Karpas-422 (cell line): ENCODE results near the gene RSBN1. TPM values are rescaled to one million over a fixed set of nuclear protein-coding genes. Genes with fewer than 3 reads are reported as not detected.
"Not testable (repeated sequence)": the region's sequence is repeated elsewhere in the genome, so short reads cannot be mapped to it uniquely, and the experiment has no call there.

Source experiments
- DNase-seq: peaks from one replicate; pipeline ENCODE4 v3.0.0-alpha.2; 2015
- H2AFZ ChIP-seq: fragments of 200-600 bp; sonication (generic); 2 replicates; pipeline ENCODE4 v1.6.1; 2014; ENCODE audit warnings: antibody characterized with exemption, low read length, mixed read lengths
- H3K27ac ChIP-seq: fragments of 200-600 bp; sonication (generic); 2 replicates; pipeline ENCODE4 v1.5.1; 2014; ENCODE audit warnings: mild to moderate bottlenecking, low read length, moderate library complexity
- H3K27me3 ChIP-seq: fragments of 200-600 bp; sonication (generic); 2 replicates; pipeline ENCODE4 v1.6.1; 2014; ENCODE audit warnings: low read length, mixed read lengths
- H3K36me3 ChIP-seq: fragments of 200-600 bp; sonication (generic); 2 replicates; pipeline ENCODE4 v1.6.1; 2014; ENCODE audit warnings: low read length, mixed read lengths; ENCODE audit not compliant: insufficient read depth
- H3K4me1 ChIP-seq: fragments of 200-600 bp; sonication (generic); 2 replicates; pipeline ENCODE4 v1.6.1; 2014; ENCODE audit warnings: mild to moderate bottlenecking, low read length, mixed read lengths
- H3K4me2 ChIP-seq: fragments of 200-600 bp; sonication (generic); 2 replicates; pipeline ENCODE4 v1.6.1; 2014; ENCODE audit warnings: low read length, low read depth, mild to moderate bottlenecking; ENCODE audit not compliant: poor library complexity, severe bottlenecking
- H3K4me3 ChIP-seq: fragments of 200-600 bp; sonication (generic); 2 replicates; pipeline ENCODE4 v1.5.1; 2014; ENCODE audit warnings: mild to moderate bottlenecking, antibody characterized with exemption, low read length, mixed read lengths
- H3K79me2 ChIP-seq: fragments of 200-600 bp; sonication (generic); 2 replicates; pipeline ENCODE4 v1.6.1; 2014; ENCODE audit warnings: mild to moderate bottlenecking, low read length, mixed read lengths
- H3K9ac ChIP-seq: fragments of 200-600 bp; sonication (generic); 2 replicates; pipeline ENCODE4 v1.6.0; 2014; ENCODE audit warnings: low read length
- H3K9me2 ChIP-seq: fragments of 200-600 bp; sonication (generic), shearing (Covaris generic); replicated peaks from 2 replicates; pipeline ENCODE4 v1.6.0; 2014; ENCODE audit warnings: mild to moderate bottlenecking, low read length, moderate library complexity; ENCODE audit not compliant: insufficient read depth
- H3K9me3 ChIP-seq: fragments of 300-700, 200-600 bp; sonication (generic); 2 replicates; pipeline ENCODE4 v1.6.1; 2014; ENCODE audit warnings: low read length, mixed read lengths
- H4K20me1 ChIP-seq: fragments of 200-600 bp; sonication (generic); 2 replicates; pipeline ENCODE4 v1.6.1; 2014; ENCODE audit warnings: mild to moderate bottlenecking, antibody characterized with exemption, low read length, low read depth; ENCODE audit not compliant: insufficient read depth
- total RNA-seq: library from RNA; depleted of rRNA; stranded (reverse); fragments of >200 nt; shearing (Covaris generic); gene quantifications from 2 replicates; pipeline ENCODE4 v1.2.3, GENCODE V29; 2014; ENCODE audit warnings: low replicate concordance; rRNA removed

RSBN1 gene
- total RNA-seq, 1 experiment from 2014 or later, result 23.2 TPM

DNA sequence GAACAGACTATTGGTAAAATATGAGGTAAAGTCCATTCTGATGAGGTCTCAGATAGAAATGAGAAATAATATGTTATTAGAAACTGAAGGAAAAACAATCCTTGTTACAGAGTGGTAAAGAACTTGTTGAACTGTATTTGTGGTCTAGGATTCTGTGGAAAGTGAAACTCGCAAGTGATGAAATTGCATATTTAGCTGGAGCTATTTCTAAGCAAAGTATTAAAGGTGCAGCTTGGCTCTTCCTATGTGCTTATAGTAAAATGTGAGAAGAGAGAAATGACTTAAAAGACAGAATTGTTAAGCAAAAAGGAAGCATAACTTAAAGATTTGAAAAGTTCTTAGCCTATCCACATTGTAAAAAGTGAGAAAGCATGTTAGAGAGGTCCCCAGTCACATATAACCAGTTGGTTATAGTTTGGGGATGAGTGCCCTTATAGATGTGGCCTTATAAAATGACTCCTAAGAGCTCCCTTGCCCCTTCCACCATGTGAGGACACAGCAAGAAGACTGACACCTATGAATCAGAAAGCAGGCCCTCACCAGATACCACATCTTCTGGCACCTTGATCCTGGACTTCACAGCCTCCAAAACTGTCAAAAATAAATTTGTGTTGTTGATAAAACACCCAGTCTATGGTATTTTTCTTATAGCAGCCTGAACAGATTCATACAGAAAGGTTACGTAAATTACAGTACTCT is 77.8 kb downstream of the RSBN1 start:
- H2AFZ ChIP-seq, result no peak overlapping the region
- H4K20me1 ChIP-seq, result no peaks in the 10 kb centered on the region
- H3K4me3 ChIP-seq, result no peak overlapping the region
- H3K4me1 ChIP-seq, result no peaks in the 10 kb centered on the region
- H3K79me2 ChIP-seq, result peaks cover 47% of the 10 kb centered on the region
- H3K27ac ChIP-seq, result no peak overlapping the region
- H3K36me3 ChIP-seq, result peaks cover 41% of the 10 kb centered on the region
- no peaks in the 10 kb centered on the region for H3K27me3 ChIP-seq
- H3K4me2 ChIP-seq, result no peak overlapping the region
- no peaks in the 10 kb centered on the region for H3K9me3 ChIP-seq
- H3K9me2 ChIP-seq, result no peaks in the 10 kb centered on the region
- H3K9ac ChIP-seq, result no peak overlapping the region
- no peak for DNase-seq

DNA sequence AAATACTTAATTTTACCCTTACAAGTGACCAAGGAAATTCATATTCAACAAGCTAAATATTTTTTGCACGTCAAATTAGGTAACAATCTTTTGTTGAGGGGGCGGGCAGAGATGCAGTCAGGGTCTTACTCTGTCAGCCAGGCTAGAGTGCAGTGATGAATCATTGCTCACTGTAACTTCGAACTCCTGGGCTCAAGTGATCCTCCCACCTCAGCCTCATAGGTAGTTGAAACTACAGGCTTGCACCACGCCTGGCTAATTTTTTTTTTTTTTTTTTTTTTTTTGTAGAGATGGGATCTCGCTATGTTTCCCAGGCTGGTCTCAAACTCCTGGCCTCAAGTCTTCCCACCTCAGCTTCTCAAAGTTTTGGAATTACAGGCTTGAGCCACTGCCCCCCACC is 79.5 kb downstream of the RSBN1 start:
- no peaks in the 10 kb centered on the region for H3K9me2 ChIP-seq
- H3K27me3 ChIP-seq, result no peaks in the 10 kb centered on the region
- H3K4me3 ChIP-seq, result no peak overlapping the region
- no peak overlapping the region for H3K9ac ChIP-seq
- no peaks in the 10 kb centered on the region for H3K4me1 ChIP-seq
- peaks cover 46% of the 10 kb centered on the region for H3K36me3 ChIP-seq
- no peak for DNase-seq
- no peak overlapping the region for H2AFZ ChIP-seq
- no peaks in the 10 kb centered on the region for H4K20me1 ChIP-seq
- peaks cover 55% of the 10 kb centered on the region for H3K79me2 ChIP-seq
- H3K27ac ChIP-seq, result no peak overlapping the region
- H3K9me3 ChIP-seq, result no peaks in the 10 kb centered on the region
- H3K4me2 ChIP-seq, result no peak overlapping the region

DNA sequence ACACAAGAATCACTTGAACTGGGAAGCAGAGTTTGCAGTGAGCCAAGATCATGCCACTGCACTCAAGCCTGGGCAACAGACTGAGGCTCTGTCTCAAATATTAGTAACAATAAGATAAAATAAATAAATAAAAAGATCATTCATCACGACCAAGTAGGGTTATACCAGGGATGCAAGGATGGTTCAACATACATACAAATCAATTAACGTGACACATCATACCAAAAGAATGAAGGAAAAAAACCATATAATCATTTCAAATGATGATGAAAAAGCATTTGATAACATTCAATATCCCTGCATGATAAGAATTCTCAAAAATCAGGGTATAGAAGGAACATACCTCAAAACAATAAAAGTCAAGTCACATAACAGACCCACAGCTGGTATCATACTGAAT is 91.3 kb downstream of the RSBN1 start:
- H3K4me3 ChIP-seq, result no peak overlapping the region
- H3K9me3 ChIP-seq, result peaks cover 19% of the 10 kb centered on the region
- no peak overlapping the region for H2AFZ ChIP-seq
- peaks cover 62% of the 10 kb centered on the region for H3K79me2 ChIP-seq
- no peaks in the 10 kb centered on the region for H3K9me2 ChIP-seq
- no peak for DNase-seq
- H3K4me2 ChIP-seq, result no peak overlapping the region
- H3K27me3 ChIP-seq, result no peaks in the 10 kb centered on the region
- H4K20me1 ChIP-seq, result no peaks in the 10 kb centered on the region
- H3K36me3 ChIP-seq, result peaks cover 86% of the 10 kb centered on the region
- H3K9ac ChIP-seq, result no peak overlapping the region
- H3K27ac ChIP-seq, result no peak overlapping the region
- no peaks in the 10 kb centered on the region for H3K4me1 ChIP-seq

DNA sequence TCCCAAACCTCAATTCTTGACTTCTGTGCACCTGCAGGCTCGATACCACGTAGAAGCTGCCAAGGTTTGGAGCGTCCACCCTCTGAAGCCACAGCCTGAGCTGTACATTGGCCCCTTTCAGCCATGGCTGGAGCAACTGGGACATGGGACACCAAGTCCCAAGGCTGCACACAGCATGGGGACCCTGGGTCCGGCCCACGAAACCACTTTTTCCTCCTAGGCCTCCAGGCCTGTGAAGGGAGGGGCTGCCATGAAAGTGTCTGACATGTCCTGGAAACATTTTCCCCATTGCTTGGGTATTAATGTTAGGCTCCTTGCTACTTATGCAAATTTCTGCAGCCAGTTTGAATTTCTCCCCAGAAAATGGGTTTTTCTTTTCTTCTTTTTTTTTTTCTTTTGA is 93.7 kb downstream of the RSBN1 start:
- H3K9ac ChIP-seq, H3K27ac ChIP-seq, H4K20me1 ChIP-seq, H3K27me3 ChIP-seq, DNase-seq, H3K4me3 ChIP-seq, H3K4me1 ChIP-seq, H3K9me2 ChIP-seq, H3K4me2 ChIP-seq, H2AFZ ChIP-seq: not testable (repeated sequence)
- peaks cover 19% of the 10 kb centered on the region for H3K9me3 ChIP-seq
- peaks cover 65% of the 10 kb centered on the region for H3K79me2 ChIP-seq
- H3K36me3 ChIP-seq, result peaks cover 69% of the 10 kb centered on the region

DNA sequence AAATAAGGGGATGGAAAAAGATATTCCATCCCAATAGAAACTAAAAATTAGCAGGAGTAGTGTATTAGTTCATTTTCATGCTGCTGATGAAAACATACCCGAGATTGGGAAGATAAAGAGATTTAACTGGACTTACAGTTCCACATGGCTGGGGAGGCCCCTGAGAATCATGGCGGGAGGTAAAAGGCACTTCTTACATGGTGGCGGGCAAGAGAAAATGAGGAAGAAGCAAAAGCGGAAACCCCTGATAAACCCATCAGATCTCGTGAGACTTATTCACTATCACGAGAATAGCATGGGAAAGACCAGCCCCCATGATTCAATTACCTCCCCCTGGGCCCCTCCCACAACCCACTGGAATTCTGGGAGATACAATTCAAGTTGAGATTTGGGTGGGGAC is 94.8 kb downstream of the RSBN1 start:
- H3K9me2 ChIP-seq, H3K4me2 ChIP-seq, H3K4me3 ChIP-seq, H2AFZ ChIP-seq, H4K20me1 ChIP-seq, H3K9ac ChIP-seq, H3K27me3 ChIP-seq, DNase-seq, H3K27ac ChIP-seq, H3K4me1 ChIP-seq: not testable (repeated sequence)
- Histone ChIP-seq H3K79me2 (peaks cover 60% of the 10 kb centered on the region), H3K9me3 (peaks cover 19% of the 10 kb centered on the region), H3K36me3 (peaks cover 64% of the 10 kb centered on the region)

DNA sequence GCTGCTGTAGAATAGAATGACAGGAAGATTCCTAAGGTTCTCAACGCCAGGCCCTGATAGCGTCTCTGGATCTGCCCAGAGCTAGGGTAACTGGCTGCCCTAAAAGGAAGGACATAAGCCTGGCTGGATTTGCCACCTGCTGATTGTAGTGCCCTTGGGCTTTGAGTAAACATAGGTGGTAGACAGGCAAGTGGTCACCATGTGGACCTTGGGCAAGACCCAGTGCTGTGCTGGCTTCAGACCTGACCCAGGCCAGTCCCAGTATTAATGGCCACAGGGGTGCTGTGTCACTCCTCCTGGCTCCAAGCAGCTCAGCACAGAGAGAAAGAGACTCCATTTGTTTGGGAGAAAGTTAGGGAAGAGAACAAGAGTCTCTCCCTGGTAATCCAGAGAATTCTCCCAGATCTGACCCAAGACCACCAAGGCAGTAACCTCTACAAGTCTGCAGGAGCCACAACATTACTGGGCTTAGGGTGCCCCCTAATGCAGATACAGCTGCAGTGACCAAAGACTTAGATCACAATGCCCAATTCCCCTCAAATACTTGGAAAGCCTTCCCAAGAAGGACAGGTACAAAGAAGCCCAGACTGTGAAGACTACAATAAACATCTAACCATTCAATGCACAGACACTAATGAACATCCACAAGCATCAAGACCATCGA is 97.5 kb downstream of the RSBN1 start:
- Histone ChIP-seq H3K9me3 (peaks cover 8% of the 10 kb centered on the region; the same call in 1 of the 2 replicates), H3K9ac (no peak overlapping the region), H2AFZ (no peak overlapping the region), H3K9me2 (no peaks in the 10 kb centered on the region), H3K27me3 (no peaks in the 10 kb centered on the region), H3K79me2 (peaks cover 47% of the 10 kb centered on the region), H3K4me3 (no peak overlapping the region), H3K4me1 (no peaks in the 10 kb centered on the region), H3K27ac (no peak overlapping the region), H3K4me2 (no peak overlapping the region), H3K36me3 (peaks cover 64% of the 10 kb centered on the region), H4K20me1 (no peaks in the 10 kb centered on the region)
- no peak for DNase-seq

Other genes with a start within 250 kb of the RSBN1 start
- 45.1 and 53.1 TPM in 2 replicates for gene PHTF1, start 53.0 kb downstream of the RSBN1 start, total RNA-seq
- gene PTPN22, start 59.2 kb upstream of the RSBN1 start, total RNA-seq, result 22.8 and 43.3 TPM in 2 replicates
- 0.48 and 1.0 TPM in 2 replicates for gene BCL2L15, start 75.1 kb upstream of the RSBN1 start, total RNA-seq
- 35.3 and 64.0 TPM in 2 replicates for gene AP4B1, start 92.3 kb upstream of the RSBN1 start, total RNA-seq
- gene DCLRE1B, start 92.8 kb upstream of the RSBN1 start, total RNA-seq, result 7.6 and 11.3 TPM in 2 replicates
- 25.7 and 36.0 TPM in 2 replicates for gene HIPK1, start 116.8 kb upstream of the RSBN1 start, total RNA-seq
- 0.18 and 0.26 TPM in 2 replicates for gene OLFML3, start 167.0 kb upstream of the RSBN1 start, total RNA-seq